ENCODE measurements around the gene NDUFA12.
"Not testable (repeated sequence)": the region's sequence is repeated elsewhere in the genome, so short reads cannot be mapped to it uniquely, and the experiment has no call there.

DNA sequence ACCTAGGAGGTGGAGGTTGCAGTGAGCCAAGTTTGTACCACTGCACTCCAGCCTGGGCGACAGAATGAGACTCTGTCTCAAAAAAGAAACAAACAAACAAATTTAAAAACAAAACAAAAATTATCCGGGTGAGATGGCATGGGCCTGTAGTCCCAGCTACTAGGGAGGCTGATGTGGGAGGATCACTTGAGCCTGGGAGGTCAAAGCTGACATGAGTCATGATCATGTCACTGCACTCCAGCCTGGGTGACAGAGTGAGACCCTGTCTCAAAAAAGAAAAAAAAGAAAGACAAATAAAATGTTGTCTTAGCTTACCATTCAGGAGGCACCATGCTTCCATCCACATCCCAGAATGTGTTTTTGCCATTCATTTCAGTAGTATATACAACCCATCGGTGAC is 9.6 kb downstream of the NDUFA12 start:
- not testable (repeated sequence) for TF ChIP-seq CTCF (IDR thresholded peaks at IDR 0.05; ENCODE audit: low read depth, low read length); POLR2A (IDR thresholded peaks at IDR 0.05; ENCODE audit: extremely low read depth, insufficient read length)
